NCI-H2171 (cell line): ENCODE results near the gene PHF21B.

Source experiments
- DNase-seq: peaks from one replicate; lab custom pipeline; 2025; lab: John Stamatoyannopoulos, UW

Gene PHF21B

GRCh38 chr22:44990328-44990727, 19.5 kb downstream of the PHF21B start:
- no peak for DNase-seq

- no peak for DNase-seq
These were observed 21.1 kb downstream of the PHF21B start for GRCh38 chr22:44988671-44989070.

GRCh38 chr22:44986926-44987325, 22.9 kb downstream of the PHF21B start:
- DNase-seq = no peak

GRCh38 chr22:44985906-44986527, 23.8 kb downstream of the PHF21B start:
- DNase-seq = no peak

- DNase-seq = no peak
These were observed 25.8 kb downstream of the PHF21B start for GRCh38 chr22:44983878-44984482.

- no peak for DNase-seq
These were observed 27.4 kb downstream of the PHF21B start for GRCh38 chr22:44982445-44982844.

- DNase-seq = no peak
These were observed 27.9 kb downstream of the PHF21B start for GRCh38 chr22:44981857-44982256.

- no peak for DNase-seq
These were observed 30.7 kb downstream of the PHF21B start for GRCh38 chr22:44979154-44979553.

- DNase-seq = no peak
These were observed 34.2 kb downstream of the PHF21B start for GRCh38 chr22:44975427-44976262.

GRCh38 chr22:44974454-44974853, 35.4 kb downstream of the PHF21B start:
- DNase-seq = no peak

- DNase-seq = no peak
These were observed 36.0 kb downstream of the PHF21B start for GRCh38 chr22:44973829-44974228.

- DNase-seq = no peak
These were observed 37.3 kb downstream of the PHF21B start for GRCh38 chr22:44972363-44973083.

GRCh38 chr22:44971651-44972362, 38.0 kb downstream of the PHF21B start:
- DNase-seq = no peak

- no peak for DNase-seq
These were observed 39.5 kb downstream of the PHF21B start for GRCh38 chr22:44970291-44970690.

GRCh38 chr22:44969817-44970216, 40.0 kb downstream of the PHF21B start:
- DNase-seq = no peak

GRCh38 chr22:44968736-44969135, 41.1 kb downstream of the PHF21B start:
- no peak for DNase-seq

- DNase-seq = no peak
These were observed 44.6 kb downstream of the PHF21B start for GRCh38 chr22:44965171-44965570.

- DNase-seq = no peak
These were observed 45.1 kb downstream of the PHF21B start for GRCh38 chr22:44964722-44965078.

- no peak for DNase-seq
These were observed 45.7 kb downstream of the PHF21B start for GRCh38 chr22:44963832-44964721.

GRCh38 chr22:44962741-44963454, 46.9 kb downstream of the PHF21B start:
- DNase-seq = no peak
